ENCODE results near the gene MAD1L1. TPM values are rescaled to one million over a fixed set of nuclear protein-coding genes. Genes with fewer than 3 reads are reported as not detected.
"Not testable (repeated sequence)": the region's sequence is repeated elsewhere in the genome, so short reads cannot be mapped to it uniquely, and the experiment has no call there.

Gene MAD1L1
- total RNA-seq, 1 experiment from 2014 or later, result 163 TPM

DNA sequence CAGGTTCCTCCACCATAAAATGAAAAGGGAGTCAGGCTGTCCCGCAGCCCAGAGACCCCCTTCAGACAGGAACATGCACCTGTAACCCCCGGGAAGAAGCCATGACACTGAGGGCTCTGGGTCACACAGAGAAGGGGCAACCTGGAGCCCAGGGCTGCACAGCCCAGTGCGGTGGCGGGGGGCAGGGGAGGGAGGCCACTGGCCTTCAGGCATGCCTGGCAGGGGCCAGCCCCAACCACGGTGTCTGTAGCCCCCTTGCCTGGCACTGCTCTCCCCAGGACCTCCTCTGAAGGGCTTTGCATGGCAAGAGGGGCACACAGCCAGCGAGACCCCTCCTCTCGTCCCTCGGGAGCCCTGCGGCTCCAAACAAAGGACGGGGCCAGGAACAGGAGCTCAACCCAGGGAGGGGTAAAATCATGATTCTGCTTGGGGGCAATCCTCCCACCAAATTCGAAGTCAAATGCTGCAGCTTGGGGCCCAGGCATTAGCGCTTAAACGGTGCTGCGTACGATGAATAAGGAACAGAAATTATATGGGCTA is 235.1 kb downstream of the MAD1L1 start:
- DNase-seq (ENCODE audit: low spot score), result no peak
- in situ Hi-C loops (cut with HindIII; ENCODE audit: low sequenced_read_pairs), result no loop called here

DNA sequence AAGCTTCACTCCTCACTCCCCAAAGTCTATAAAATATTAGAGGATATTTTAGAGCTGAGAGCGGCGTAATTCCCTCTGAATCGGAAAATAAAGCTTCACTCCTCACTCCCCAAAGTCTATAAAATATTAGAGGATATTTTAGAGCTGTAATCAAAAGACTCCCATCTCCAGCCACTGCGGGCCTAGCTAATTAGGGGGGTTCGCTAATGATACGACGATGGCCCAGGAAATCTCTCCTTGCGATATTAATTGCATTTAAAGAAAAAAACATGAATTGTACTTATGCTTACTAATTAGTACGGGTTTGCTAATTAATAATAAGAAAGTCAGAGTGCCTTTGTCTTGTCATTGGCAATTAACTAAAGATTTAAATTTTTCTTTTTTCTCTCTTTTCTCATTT is 235.9 kb downstream of the MAD1L1 start:
- DNase-seq (ENCODE audit: low spot score), result no peak
- in situ Hi-C loops (cut with HindIII; ENCODE audit: low sequenced_read_pairs), result no loop called here

DNA sequence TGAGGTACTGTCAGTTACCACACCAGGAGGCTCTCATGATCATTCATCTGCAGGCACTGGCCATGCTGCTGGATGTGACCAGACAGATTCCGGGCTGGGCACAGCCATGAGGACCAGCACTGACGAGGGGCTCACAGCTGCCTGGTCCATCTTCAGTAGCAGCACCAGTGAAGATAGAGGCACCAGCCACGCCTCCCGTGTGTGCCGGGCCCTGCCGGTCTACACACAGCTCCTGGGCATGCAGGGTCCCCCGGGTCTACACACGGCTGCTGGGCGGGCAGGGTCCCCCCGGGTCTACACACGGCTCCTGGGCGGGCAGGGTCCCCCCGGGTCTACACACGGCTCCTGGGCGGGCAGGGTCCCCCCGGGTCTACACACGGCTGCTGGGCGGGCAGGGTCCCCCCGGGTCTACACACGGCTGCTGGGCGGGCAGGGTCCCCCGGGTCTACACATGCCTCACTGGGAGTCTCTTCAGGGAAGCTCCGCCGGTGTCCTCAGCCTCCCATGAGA is 236.8 kb downstream of the MAD1L1 start:
- in situ Hi-C loops (cut with HindIII; ENCODE audit: low sequenced_read_pairs), result not testable (repeated sequence)

DNA sequence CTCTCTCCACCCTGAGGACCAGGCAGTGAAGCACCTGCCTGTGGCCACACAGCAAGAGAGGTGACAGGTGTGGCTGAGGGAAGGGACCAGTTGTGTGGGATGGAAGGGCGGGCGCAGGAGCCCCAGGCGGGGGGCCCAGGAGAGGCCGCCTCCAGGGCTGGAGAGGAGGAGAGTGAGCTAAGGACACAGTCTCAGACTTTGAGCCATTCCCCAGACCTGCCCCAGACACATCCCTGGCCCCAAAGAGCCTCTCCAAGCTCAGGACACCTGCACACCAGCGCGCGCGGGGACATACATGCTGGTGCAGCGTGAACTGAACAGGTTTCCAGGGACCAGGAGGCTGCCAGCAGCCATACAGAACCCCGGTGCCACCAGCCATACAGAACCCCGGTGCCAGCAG is 237.3 kb downstream of the MAD1L1 start:
- no peak for DNase-seq (ENCODE audit: low spot score)
- in situ Hi-C loops (cut with HindIII; ENCODE audit: low sequenced_read_pairs), result no loop called here

More for the DNA sequence above, 236.8 kb downstream of the MAD1L1 start:
- not testable (repeated sequence) for DNase-seq (ENCODE audit: low spot score)

DNA sequence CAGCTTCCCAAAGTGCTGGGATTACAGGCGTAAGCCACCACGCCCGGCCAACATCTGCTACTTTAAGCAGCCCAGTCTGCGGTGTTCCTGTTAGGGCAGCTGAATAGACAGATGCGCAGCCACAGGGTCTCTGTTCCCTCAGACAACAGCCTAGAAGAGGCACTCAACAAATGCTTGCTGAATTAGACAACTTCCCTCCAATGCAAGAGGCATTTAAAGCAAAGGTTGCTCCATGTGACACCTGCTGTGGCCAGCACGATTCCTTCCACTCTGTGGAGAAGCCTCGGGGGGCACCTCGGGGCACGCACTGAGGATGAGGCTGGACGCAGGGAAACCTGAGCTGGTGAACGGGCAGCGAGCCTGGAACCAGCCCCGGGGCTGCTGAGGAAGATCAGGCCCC is 237.8 kb downstream of the MAD1L1 start:
- no peak for DNase-seq (ENCODE audit: low spot score)
- in situ Hi-C loops (cut with HindIII; ENCODE audit: low sequenced_read_pairs), result no loop called here

DNA sequence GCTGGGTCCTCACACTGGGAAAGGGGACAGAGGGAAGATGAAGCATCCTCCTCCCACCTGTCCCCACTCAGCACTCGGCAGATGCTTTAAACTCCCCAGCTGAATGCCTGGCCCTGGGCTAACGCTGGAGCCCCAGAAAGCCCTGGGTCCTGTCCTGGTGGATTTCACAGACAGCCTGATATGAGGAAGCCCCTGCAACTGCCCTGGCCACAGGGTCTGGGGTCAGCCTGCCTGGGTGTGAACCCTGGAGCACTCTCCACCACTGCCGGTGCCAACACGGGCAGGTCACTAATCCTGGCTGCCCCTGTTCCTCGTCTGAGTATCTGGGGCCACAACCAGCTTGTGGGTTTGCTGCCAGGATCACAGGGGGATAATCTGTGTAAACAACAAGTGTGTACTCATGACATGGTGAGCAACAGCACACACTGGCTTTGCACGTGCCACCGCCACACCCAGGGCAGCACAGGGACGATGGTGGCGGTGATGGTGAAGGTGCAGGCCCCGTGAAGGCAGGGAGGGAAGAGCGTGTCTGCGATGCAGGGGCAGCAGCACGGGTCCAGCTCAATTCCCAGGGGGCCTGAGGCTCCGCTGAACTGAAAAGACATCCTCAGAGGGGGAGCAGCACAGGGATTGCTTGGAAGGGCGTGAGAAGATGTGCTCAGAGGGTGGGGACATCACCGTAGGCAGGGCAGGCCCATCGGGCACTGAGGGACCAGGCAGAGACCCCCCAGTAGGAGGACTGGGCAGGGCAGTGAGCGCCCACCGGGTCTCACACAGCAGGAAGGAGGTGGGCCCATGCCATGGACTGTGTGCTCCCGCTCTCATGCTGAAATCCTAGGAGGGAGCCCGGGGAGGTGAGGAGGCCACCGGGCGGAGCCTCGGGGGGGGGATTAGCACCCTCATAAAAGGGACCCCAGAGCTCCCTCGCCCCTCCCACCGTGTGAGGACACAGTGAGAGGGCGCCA is 238.7 kb downstream of the MAD1L1 start:
- DNase-seq (ENCODE audit: low spot score), result no peak
- in situ Hi-C loops (cut with HindIII; ENCODE audit: low sequenced_read_pairs), result no loop called here

DNA sequence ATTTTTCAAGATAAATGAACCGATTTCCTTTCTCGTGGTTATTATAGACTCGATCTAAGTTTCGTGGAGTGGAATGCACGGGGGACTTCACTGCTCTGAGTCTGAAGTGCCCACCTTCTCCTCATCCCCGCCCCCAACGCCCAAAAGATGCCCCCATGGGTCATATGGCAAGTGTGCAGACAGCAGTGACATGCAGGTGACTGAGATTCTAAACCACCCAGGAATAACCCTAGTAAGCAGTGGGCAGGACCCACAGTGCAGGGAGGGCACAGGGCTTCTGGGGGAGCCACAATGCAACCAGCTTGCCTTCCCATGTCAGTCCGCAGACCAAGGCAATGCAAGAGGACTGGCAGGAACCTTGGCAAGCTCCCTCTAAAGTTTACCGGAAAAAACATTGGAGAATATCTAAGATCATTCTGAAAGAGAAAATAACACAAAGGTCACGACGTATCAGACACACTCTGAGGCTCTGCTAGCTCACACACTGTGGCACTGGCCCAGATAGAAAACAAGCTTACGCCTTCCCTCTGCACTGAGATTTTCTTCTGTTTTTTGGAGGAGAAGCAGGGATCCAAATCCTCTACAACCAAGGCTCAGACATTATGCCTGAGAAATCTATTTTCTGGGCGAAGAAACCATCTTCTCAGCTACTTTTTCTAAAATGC is 239.6 kb downstream of the MAD1L1 start:
- in situ Hi-C loops (cut with HindIII; ENCODE audit: low sequenced_read_pairs), result no loop called here
- no peak for DNase-seq (ENCODE audit: low spot score)

DNA sequence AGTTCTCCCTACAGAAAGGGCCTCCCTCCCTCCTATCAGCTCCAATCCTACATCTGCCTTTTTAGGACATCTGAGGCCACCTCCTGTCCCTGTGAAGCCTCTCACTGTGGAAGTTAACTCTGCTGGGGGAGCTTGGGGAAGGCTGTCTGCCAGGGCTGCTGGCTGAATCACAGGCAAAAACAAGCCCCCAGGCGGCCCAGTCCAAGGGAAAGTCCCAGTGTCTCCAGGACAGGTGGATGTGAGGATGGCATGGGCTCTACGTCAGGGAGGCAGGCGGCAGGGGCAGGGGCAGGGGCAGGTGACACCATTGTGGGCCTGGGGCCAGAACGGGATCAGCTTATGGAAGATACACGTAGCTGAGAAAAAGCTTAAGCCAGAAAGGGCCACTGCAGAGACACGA is 240.2 kb downstream of the MAD1L1 start:
- no peak for DNase-seq (ENCODE audit: low spot score)

DNA sequence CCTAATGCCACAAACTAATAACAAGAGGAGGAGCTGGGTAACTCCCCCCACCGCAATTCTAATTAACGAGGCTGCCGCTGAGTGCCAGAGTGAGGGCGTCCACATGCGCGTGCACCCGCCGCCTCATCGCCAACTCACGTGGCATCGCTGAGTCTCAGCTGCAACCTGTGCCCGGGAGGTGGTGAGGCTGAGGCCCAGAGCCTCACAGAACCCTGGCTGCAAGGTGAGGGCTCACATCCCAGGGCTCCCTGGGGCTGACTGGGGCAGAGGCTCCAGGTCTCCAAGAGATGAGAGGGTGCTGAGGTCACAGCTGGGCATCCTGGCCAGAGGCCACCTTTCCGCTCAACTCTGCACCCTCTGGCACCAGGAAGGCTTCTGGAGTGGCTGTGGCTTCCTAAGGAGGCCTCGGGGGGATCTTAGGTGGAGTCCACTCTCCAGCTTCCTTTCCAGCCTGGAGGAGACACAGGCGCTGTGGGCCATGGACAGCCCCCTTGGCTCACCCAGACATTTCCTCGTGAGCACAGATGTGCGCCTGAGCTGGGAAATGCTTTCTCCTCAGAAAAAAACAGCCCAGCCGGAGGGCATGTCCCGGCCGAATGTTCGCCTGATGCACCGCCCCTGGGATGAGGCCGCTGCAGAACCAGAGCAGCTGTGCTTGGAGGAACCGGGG is 242.6 kb downstream of the MAD1L1 start:
- no peak for DNase-seq (ENCODE audit: low spot score)
- in situ Hi-C loops (cut with HindIII; ENCODE audit: low sequenced_read_pairs), result no loop called here

More for the DNA sequence above, 240.2 kb downstream of the MAD1L1 start:
- in situ Hi-C loops (cut with HindIII; ENCODE audit: low sequenced_read_pairs), result no loop called here

DNA sequence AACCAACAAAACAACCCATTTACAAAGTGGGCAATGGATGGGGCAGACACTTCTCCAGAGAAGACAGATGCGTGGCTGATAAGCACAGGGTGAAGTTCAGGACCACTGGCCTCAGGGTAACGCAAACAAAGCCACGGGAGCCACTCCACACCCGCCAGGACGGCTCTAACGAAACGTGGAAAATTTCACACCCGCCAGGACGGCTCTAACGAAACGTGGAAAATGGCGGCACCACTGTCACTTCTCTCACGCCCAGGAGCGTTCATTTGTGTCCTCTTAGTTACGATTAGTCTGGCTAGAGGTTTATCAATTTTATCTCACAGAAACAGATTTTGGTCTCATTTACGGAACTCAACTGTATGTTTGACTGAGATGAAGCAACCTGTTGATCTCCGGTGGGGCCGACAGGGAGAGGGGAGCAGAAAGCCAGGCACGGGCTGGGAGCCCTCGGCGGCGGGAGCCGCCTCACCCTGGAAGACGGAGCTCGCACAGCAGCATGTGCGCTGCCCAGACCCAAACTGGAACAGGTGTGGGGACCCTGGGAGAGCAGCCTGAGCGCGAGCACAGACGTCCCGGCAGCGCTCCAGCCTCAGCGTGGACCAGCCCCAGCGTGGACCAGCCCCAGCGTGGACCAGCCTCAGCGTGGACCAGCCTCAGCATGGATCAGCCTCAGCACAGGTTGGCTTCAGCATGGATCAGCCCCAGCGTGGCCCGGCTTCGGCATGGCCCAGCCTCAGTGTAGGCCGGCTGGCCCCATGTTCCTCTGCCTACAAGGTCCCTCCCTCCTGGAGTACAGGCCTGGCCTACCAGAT is 243.5 kb downstream of the MAD1L1 start:
- in situ Hi-C loops (cut with HindIII; ENCODE audit: low sequenced_read_pairs), result no loop called here
- no peak for DNase-seq (ENCODE audit: low spot score)

DNA sequence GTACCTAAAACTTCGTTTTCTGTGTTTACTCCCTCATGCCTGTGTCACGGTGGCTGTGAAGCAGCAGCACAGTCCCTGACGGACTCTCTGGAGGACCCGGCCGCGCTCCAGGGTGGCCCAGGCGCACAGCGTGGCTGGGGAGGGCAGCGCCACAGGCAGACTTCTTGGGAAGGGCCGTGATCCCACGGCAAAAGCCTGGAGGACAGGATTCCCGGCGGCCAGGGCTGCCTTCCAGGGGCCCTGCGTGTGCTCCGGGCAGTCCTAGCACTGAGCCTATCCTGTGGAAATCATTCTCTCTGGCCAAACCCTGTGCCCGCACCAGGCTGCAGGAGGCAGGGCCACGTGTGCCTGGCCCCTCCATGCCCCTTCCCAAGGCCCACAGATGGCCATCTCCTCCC is 244.2 kb downstream of the MAD1L1 start:
- no peak for DNase-seq (ENCODE audit: low spot score)

DNA sequence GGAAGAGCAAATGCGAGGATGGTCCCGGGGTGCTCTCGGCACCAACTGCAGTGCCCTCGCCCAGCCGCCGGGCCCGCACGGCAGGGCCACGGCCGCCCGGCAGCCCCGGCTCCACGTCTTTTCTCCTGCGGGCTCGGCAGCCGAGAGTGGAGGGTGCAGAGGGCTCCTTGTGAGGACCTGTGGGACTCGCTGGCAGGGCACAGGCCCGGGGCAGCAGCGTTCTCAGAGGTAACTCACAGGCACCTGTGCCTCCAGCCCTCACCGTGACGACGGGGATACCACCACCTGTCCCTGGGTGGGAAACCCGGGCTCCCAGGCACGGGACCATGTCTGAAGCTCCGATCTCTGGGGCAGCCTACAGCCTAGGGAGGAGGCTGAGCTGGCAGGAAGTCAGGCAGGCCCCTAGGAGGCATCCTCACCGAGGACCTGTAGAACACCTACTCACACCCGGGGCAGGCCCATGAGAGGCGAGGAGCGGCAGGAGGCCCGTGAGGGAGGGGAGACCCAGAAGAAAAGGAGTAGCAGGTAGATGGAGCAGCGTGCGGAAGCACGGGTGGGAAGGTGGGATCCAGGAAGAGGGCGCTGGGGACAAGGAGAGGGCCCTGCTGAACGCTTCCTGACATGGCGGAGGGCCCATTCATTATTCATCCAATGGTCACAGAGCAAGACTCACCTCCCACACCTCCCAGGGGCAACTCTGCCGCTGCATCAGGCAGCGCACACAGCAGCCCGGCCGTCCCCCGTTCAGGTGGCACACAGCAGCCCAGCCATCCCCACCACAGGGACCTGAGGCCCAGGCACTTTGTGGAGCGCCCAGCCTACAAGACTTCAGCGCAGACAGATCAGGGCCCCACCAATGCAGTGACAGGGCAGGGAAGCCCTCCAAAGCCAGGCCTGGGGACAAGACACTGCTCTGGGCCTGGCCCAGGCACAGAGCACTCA is 244.9 kb downstream of the MAD1L1 start:
- in situ Hi-C loops (cut with HindIII; ENCODE audit: low sequenced_read_pairs), result no loop called here
- no peak for DNase-seq (ENCODE audit: low spot score)

More for the DNA sequence above, 244.2 kb downstream of the MAD1L1 start:
- in situ Hi-C loops (cut with HindIII; ENCODE audit: low sequenced_read_pairs), result no loop called here

DNA sequence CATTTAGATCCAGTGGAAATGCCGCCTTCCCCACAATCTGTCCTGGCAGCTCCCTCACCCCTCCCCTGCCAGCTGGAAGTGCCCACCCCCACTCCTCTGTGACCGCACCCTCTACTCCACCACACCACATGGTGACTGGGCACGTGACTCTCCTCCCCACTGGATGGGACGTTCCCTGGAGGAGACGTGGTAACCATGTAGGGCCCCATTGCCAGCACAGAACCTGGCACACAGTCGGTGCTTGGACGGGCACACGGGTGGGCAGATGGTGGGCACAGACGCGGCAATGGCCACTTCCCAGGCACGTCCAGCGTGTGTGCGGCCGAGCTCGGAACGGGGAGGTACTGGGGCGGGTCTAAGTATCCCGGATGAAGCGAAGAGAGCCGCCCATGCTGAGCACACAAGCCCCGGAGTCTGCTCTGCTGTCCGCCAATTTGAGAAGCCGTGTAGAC is 245.6 kb downstream of the MAD1L1 start:
- DNase-seq (ENCODE audit: low spot score), result no peak
- in situ Hi-C loops (cut with HindIII; ENCODE audit: low sequenced_read_pairs), result no loop called here

DNA sequence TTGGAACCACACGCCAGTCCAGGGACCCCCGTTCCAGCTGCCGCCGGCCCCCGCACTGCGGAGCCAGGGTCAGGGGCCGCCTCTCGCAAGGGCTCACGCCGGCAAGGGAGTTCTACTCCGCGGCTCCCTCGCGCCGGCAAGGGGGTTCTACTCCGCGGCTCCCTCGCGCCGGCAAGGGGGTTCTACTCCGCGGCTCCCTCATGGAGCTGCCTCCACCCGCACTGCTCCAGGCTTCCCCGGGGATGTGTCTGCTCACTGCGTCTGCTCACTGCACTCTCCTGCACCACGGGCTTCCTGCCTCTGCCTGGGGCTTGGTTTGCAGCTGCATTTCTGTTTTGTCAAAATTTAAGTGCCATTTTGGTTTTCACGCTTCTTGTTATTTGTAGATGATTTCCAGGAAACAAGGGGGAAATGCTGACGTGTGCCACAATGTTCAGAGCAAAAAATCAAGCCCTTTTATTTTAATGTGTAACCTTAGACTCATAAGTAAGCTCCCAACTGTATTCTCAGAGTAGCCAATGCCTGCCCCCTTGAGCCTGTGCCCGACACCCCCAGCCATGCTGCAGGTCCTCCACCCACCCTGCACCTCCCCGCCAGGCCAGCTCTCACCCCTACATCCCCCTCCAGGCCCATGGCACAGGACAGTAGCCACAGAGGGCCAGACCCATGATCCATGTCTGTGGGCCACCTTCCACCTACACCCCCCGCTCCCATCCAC is 246.2 kb downstream of the MAD1L1 start:
- no peak for DNase-seq (ENCODE audit: low spot score)
- in situ Hi-C loops (cut with HindIII; ENCODE audit: low sequenced_read_pairs), result no loop called here

DNA sequence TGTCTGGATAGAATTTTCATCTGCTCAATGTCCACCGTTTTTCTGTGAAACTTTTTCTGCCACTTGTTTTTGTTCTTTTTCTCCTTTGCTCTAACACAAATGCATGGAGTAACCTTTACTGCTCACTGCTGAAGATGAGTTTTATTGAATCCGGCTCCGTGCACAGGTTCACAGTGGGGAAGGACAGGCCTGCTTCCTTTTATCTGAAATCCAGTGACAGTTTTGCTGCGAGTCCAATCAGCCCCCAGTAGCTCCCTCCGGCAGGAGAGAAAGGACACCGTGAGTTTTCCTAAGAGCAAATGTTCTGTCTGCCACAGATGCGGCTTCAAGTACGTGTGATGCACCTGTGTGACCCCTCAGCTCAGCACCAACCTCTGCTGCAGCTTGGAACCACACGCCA is 246.8 kb downstream of the MAD1L1 start:
- no peak for DNase-seq (ENCODE audit: low spot score)
- in situ Hi-C loops (cut with HindIII; ENCODE audit: low sequenced_read_pairs), result no loop called here

DNA sequence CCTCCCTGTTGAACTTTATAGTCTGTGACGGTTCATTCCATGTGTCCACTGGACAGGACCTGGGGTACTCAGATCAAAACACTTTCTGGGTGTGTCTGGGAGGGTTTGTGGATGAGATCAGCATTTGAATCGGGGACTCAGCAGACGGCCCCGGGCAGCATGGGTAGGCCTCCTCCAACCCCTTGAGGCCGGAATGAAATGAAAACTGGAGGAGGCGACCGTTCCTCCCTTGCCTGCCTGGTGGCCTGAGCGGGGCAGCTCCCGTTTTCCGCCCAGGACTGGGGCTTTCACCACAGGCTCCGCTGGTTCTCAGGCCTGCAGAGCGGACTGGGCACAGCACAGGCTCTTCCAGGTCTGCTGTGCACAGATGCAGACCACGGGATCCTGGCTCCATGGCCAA is 247.7 kb downstream of the MAD1L1 start:
- DNase-seq (ENCODE audit: low spot score), result no peak
- in situ Hi-C loops (cut with HindIII; ENCODE audit: low sequenced_read_pairs), result no loop called here

DNA sequence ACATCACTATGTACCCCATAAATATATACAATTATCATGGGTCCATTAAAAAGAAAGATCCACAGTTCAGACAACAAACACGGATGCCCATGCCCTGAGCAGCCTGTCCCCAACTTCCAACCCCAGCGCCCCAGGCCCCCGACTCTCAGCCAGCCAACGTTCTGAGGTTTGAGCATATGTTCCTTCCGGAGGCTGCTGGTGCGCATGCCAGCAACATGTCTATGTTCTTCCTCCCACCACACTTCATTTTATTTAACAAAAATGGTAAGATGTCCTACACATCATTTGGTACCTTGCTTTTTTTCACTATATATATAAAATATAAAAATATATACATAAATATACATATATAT is 250.9 kb downstream of the MAD1L1 start:
- in situ Hi-C loops (cut with HindIII; ENCODE audit: low sequenced_read_pairs), result no loop called here
- peak; percentile 31 for DNase-seq (ENCODE audit: low spot score)

All from G401 (cell line).